DMS153 (cell line): Measurements from ENCODE around the gene PERP.

Experiments used
- DNase-seq: peaks from one replicate; lab custom pipeline; 2025; lab: John Stamatoyannopoulos, UW

PERP gene

DNA sequence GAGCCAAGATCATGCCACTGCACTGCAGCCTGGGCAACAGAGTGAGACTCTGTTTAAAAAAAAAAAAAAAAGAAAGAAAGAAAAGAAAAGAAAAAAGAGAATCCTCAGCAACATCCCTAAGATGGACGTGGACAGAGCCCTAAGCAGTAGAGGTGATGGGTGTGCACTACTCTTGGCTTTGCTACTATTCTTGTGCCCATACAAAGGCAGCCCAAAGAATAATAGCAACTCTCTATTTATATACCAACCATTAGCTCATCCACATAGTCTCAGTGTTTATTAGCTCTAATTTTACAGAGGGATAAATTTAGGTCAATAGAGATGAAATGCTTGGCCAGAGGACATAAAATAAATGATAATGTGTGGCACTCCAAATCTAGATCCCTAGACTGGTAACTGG, 62.2 kb downstream of the PERP start:
- DNase-seq: no peak

DNA sequence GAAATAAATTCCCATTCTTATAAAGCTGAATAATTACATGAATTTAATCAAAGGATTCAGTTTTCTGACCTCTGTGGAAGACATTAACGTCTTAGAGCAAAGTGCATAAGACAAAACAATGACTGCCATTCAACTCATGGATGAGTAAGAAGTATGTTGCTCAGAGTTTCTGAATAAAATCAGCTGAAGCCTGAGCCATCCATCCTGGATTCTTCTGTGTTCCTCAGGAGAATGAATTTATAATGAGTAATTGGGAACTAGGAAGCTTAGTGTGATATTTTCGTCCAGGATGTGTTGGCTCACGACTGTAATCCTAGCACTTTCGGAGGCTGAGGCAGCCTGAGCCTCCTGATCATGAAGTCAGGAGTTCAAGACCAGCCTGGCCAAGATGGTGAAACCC, 62.8 kb downstream of the PERP start:
- no peak for DNase-seq
